GM19351 (cell line): Measurements from ENCODE around the gene CACNA2D3.

Experiments used
- ATAC-seq: cut with Tn5 transposase; IDR thresholded peaks from one replicate; pipeline ENCODE4 v1.9.1; 2021; ENCODE audit warnings: mild to moderate bottlenecking, moderate library complexity; ENCODE audit not compliant: unreplicated experiment

CACNA2D3 gene

GRCh38 chr3:54322354-54322753 lies 200.0 kb downstream of the CACNA2D3 start:
- no peak for ATAC-seq

DNA sequence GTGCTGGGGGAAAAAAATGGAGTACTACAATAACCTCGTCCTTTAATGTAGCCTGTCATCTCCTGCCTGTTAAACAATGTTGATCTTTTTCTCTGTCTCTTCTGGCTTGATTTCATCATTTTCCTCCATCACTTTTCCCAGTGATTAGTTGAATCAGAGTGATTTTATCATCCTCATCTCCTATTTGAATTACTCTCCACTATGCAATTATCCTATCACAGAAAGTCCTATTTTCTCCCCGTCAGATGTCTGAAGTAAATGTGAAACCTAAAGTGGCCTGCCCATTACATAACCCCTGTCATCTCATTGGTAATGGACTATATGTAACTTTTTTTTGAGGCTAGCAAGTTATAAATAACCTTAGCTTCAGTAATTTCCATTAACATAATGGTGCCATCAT lies 201.8 kb downstream of the CACNA2D3 start:
- no peak for ATAC-seq

- ATAC-seq: no peak
Observed at GRCh38 chr3:54326951-54327350, 204.6 kb downstream of the CACNA2D3 start.

DNA sequence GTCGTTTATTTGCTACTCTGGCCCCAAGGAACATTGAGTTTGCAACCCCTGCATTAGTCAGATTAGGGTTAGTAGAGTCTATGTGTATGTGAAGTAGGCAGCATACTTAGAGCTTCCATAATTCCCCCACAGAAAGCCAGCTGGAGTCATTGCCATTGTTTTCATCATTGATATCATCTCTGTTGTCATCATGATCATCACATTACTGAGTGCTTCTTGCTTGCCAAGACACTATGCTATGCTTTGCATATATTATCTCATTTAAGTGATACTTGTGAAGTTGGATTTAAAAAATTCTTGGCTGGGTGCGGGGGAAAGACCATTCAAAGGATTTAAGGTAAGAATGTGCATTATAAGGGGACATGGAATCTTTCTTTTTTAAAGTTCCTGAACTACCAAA lies 209.0 kb downstream of the CACNA2D3 start:
- ATAC-seq: no peak

DNA sequence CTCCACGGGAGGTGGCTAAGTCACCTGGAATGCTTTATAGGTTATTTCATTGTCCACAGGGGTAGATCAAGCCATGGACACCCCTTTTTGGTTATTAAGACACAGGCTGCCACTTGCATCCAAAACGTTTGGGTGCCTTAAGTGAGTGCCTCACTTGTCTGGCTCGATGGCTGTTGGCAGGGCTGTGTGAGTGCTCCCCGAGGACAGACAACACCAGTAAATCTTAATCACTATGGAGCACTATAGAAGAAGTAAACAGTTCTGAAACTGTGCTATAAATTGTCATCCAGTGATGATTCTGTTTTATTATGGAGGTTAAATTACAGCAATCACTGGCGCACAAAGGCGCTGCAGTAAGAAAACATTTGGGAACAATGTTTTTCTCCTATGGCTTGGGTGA lies 215.5 kb downstream of the CACNA2D3 start:
- ATAC-seq: no peak

DNA sequence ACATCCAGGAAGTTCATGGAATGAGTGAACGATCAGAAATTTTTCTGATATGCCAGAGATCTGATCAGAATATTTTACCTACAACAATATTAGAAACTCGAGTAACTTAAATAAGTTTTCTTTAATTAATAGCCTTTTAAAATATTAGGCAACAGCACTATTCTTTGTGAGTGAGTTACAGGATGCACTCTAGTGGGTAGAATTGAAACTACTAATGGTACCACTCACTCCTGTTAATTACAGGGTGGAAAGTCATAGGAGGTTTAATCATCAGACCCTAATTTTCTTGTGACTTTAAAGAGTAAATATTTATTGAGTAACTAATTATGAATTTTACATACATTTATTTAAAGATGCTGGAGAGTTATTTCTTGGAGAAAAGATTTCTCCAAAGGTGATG lies 217.3 kb downstream of the CACNA2D3 start:
- no peak for ATAC-seq

- no peak for ATAC-seq
Observed at GRCh38 chr3:54341811-54342210, 219.5 kb downstream of the CACNA2D3 start.

DNA sequence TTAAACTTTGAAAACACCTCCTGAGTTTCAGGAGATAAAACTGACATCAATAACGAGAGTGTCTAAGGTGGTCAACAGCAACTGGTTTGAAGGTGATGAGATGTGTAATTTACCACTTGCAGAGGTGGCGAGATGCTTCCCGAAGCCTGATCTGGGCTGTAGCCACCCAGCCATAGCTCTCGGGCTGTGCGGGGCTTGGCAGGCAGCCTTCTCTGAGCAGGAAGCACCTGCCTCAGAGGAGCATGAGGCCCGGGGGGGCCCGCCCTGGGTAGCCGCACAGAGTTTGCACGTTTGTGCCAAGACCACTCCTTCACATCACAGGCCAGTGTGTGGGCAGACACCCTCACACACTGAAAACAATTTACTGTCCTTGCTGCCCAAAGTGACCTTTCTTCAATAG lies 220.3 kb downstream of the CACNA2D3 start:
- no peak for ATAC-seq

- no peak for ATAC-seq
Observed at GRCh38 chr3:54343495-54343894, 221.1 kb downstream of the CACNA2D3 start.

DNA sequence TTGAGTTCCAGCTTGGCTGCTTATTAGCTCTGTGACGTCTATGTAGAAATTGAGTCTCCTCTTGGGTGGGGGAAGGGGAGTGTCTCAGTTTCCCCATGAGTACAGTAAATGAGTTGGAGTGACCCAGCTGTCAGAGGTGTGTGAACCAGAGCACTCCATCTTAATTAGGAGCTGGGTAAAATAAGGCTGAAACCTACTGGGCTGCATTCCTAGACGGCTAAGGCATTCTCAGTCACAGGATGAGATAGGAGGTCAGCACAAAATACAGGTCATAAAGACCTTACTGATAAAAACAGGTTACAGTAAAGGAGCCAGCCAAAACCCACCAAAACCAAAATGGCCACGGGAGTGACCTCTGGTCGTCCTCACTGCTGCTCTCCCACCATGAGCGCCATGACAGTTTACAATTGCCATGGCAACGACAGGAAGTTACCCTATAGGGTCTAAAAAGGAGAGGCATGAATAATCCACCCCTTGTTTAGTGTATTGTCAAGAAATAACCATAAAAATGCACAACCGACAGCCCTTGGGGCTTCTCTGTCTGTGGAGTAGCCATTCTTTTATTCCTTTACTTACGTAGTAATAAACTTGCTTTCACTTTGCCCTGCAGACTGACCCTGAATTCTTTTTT lies 222.4 kb downstream of the CACNA2D3 start:
- no peak for ATAC-seq

DNA sequence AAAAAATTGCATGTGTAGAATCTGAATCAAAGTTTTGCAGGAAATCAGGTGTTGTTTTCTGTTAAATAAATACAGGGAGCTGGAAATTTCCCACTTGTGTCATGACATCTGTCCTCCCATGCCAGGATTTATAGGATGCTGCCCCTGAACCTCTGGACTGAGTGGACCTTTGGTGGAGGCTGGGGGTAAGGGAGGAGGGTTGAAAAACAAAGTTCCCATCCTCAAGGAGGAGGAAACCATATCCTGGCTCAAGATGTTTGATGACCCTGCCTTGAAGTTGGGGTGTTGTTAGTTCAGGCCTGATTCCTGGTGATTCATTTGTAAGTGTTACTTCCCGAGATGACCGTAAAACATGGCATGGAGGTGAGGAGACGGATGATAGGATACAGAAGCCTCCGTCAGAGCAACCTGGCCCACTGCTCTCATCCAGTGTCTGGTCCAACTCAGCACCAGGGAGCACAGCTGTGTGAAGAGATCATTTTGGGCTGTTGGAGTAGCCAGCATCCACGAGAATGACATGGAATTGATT lies 223.6 kb downstream of the CACNA2D3 start:
- ATAC-seq: no peak

DNA sequence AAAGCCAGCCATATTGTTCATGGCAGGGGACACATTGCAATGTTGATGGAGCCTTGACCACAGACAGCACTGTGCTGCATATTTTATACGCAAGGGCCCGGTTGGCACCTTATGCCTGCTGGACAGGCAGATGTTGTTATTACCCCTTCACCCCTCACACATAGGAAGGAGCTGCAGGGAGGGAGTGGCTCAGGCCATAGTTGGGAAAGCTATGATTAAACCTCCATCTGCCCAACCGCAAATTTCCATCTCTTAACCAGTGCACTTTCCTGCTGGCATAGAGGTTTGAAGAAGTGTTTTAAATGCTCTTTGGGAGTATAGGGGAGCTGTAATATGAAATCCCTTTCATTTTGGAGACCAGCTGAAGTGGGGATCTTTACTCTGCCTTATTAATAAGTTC lies 224.7 kb downstream of the CACNA2D3 start:
- no peak for ATAC-seq

GRCh38 chr3:54347933-54348332 lies 225.6 kb downstream of the CACNA2D3 start:
- no peak for ATAC-seq

DNA sequence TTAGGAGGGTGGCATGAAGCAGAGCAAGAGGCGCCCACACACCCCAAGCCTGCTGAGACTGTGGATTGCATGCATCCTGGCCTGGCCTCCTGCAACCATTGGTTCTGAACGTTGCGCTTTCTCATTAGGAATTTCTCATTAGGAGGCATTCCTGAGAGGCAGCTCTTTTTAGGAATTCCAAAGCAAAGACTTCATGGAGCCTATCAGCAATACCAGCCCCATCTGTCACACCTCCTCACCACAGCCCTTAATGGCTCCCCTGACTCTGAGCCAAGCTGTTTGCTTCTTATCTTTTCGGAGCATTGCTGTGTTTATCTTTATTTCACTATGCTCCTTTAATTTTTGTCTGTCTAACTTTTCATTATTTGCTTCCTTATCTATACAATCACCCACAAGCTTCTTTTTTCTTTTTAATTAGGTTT lies 226.9 kb downstream of the CACNA2D3 start:
- no peak for ATAC-seq

GRCh38 chr3:54349691-54350090 lies 227.3 kb downstream of the CACNA2D3 start:
- no peak for ATAC-seq

DNA sequence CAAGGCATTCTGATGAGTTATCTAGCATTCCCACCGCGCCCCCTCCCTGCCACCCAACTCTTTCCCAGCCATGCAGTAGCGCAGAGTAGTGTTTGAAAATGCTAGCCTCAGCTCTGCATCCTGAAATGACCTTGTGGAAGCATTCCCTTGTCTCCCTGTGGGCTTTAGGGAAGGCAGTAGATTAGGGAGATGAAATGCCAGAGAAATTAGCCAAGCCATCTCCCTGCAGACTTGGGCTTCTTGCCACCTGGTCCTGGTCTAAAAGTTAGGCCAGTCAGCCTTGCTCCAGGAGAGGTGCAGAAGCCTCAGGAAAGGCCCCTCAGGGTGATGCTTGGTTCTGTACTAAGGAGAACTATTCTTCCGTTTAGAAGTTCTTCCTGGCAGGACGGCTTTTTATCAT lies 231.2 kb downstream of the CACNA2D3 start:
- ATAC-seq: no peak

DNA sequence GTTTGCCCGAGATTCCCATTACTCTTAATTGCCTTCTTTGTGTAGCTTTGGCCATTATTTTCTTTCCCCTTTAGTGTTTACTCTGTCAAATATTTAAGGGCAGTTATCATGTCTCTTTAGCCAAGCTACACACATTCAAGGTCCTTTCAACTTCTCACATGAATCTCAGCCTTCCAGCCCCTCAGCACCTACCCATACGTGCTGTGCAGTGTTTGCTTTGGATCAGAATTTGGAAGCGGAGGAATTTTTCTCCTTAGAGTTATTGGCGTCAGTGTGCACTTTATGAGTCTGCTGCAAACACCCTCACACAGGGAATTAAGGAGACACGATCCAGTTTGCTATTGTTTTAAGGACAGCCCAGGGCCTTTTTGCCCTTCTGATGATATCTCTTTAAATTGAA lies 231.6 kb downstream of the CACNA2D3 start:
- ATAC-seq: no peak

- ATAC-seq: no peak
Observed at GRCh38 chr3:54355800-54356199, 233.4 kb downstream of the CACNA2D3 start.

DNA sequence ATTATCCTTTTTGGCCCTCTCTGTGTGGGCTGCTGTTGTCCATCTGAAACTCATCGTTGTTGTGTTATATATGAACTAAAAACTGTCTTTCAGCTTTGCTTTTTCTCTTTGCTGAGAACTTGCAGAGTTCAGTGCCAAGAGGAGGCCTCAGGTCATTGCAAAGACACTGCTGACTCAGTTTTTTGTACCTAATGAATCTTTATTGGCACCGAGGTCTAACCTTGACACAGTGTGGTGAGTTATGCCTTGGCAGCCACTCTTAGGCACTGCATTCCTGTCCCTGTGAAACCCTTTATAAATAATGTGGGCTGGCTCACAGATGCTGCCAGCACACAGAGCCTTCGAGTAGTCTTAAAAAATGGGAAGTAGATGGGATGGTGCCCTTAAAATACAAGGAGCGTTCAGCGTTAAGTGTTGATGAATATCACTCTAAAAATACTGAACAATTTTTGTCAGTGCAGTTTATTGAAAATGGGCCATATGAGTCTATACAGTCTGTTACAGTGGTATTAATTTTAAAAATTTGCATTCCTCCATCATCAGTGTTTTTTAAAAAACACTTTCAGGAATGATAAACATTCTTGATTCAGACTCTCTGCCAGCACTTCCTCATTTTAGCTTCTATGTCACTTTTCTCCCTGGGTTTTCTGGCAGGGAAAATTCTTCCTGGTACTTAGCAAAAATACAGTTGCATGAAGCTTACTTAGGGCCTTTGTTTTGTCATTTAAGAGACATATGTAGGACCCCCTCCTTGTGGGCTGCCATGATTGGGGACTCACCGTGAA lies 234.1 kb downstream of the CACNA2D3 start:
- no peak for ATAC-seq

- ATAC-seq: no peak
Observed at GRCh38 chr3:54357301-54357700, 234.9 kb downstream of the CACNA2D3 start.

GRCh38 chr3:54358316-54358715 lies 236.0 kb downstream of the CACNA2D3 start:
- no peak for ATAC-seq

- no peak for ATAC-seq
Observed at GRCh38 chr3:54358969-54359694, 236.8 kb downstream of the CACNA2D3 start.
